Mucosa of stomach (tissue), 1 donor: ENCODE measurements around the gene FGD4.
"Not testable (repeated sequence)": the region's sequence is repeated elsewhere in the genome, so short reads cannot be mapped to it uniquely, and the experiment has no call there.

Source experiments
- H3K27me3 ChIP-seq: one replicate; pipeline ENCODE4 v1.7.0; 2013; ENCODE audit warnings: mild to moderate bottlenecking, low read length; ENCODE audit not compliant: control insufficient read depth, insufficient read depth
- H3K36me3 ChIP-seq: one replicate; pipeline ENCODE4 v1.7.0; 2013; ENCODE audit warnings: low read length; ENCODE audit not compliant: control insufficient read depth, insufficient read depth
- H3K4me1 ChIP-seq: one replicate; pipeline ENCODE4 v1.7.0; 2013; ENCODE audit warnings: mild to moderate bottlenecking, low read length; ENCODE audit not compliant: control insufficient read depth, insufficient read depth
- H3K4me3 ChIP-seq: one replicate; pipeline ENCODE4 v1.7.0; 2013; ENCODE audit warnings: low read length
- H3K9ac ChIP-seq: one replicate; pipeline ENCODE4 v1.7.0; 2013; ENCODE audit warnings: mild to moderate bottlenecking, low read length, moderate library complexity
- H3K9me3 ChIP-seq: one replicate; pipeline ENCODE4 v1.7.0; 2013; ENCODE audit warnings: mild to moderate bottlenecking, low read length, moderate library complexity; ENCODE audit not compliant: control insufficient read depth
- donor health status: Pancreatic carcinoma.

The FGD4 gene

DNA sequence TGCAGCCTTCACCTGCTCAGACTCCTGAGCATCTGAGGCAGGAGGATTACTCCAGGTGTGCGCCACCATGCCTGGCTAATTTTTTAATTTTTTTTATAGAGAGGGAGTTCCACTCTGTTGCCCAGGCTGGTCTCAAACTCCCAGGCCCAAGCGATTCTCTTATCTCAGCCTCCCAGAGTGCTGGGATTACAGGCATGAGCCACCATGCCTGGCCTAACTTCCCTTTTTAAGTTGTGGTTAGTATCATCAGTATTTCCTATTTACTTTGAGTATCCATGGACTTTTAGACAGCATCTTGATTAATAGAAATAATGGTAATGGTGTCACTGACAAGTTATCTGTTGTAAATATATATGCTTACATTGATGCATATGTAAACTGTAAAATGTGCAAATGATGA, 116.9 kb downstream of the FGD4 start:
- Histone ChIP-seq H3K27me3 (no peaks in the 10 kb centered on the region), H3K9me3 (no peaks in the 10 kb centered on the region), H3K4me3 (no peak overlapping the region), H3K9ac (no peak overlapping the region), H3K4me1 (peaks cover 11% of the 10 kb centered on the region), H3K36me3 (no peaks in the 10 kb centered on the region)

- no peak overlapping the region for H3K4me3 ChIP-seq
- no peaks in the 10 kb centered on the region for H3K27me3 ChIP-seq
- no peak overlapping the region for H3K9ac ChIP-seq
- no peaks in the 10 kb centered on the region for H3K9me3 ChIP-seq
- no peaks in the 10 kb centered on the region for H3K36me3 ChIP-seq
- peaks cover 16% of the 10 kb centered on the region for H3K4me1 ChIP-seq
Observed at GRCh38 chr12:32517966-32518365, 118.6 kb downstream of the FGD4 start.

DNA sequence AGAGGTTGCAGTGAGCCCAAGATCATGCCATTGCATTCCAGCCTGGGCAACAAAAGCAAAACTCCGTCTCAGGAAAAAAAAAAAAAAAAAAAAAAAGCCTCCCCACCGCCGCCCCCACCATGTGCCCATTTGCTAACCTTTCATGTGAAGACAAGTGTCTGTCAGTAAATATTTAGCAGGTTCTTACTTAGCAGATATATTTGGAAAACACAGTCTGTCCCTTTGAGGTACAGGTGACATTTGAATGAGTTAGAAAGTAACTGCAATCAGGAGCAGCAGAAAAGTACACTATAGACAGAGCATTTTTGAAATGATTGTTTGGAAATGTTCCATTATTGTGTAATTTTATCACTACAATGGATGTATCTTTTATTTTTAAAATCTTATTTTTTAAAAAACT, 119.7 kb downstream of the FGD4 start:
- H3K27me3 ChIP-seq, result no peaks in the 10 kb centered on the region
- H3K4me3 ChIP-seq, result no peak overlapping the region
- H3K9ac ChIP-seq, result no peak overlapping the region
- no peaks in the 10 kb centered on the region for H3K36me3 ChIP-seq
- peaks cover 17% of the 10 kb centered on the region for H3K4me1 ChIP-seq
- no peaks in the 10 kb centered on the region for H3K9me3 ChIP-seq

DNA sequence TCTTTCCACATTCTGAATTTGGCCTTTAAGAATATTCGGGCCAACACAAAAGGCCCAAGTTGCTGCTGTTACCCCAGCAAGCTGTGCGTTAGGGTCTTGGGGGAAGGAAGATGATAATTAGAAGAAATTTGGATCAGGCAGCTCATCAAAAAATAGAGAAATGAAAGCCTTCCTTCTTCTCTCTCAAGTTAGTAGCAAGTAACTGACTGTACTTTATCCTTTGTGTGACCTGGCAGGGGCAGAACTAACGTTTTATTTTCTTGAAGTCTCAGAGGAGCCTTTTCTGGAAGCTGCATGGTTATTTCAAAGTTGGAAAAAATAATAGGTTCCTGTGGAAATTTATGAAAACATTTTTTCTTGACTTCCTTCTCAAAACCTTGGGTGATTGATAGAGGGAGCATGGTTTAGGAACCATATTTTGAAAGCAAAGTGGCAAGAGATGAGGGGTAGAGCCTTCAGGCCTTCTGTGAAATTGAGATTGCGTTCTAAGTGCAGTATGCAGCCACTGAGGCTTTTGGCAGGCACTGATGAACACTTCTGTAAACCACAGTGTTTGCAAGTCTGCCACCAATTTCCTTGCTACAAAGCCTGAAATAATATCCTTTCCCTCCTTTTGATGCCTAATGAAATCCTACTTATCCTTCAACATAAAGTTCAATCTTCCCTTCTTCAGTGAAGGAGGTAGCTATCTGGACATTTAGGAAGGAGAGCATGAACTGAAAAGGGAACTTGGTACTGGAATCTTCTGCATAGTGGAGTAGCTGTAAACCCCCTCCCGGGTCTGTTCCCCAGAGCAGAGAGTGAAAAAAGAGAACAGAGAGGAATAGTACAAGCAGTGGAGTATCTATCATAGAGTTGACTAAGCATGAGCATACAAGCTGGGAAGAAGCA, 123.2 kb downstream of the FGD4 start:
- no peaks in the 10 kb centered on the region for H3K9me3 ChIP-seq
- H3K9ac ChIP-seq, result no peak overlapping the region
- H3K36me3 ChIP-seq, result no peaks in the 10 kb centered on the region
- H3K4me1 ChIP-seq, result peaks cover 5% of the 10 kb centered on the region
- H3K4me3 ChIP-seq, result no peak overlapping the region
- H3K27me3 ChIP-seq, result no peaks in the 10 kb centered on the region

- H3K4me3 ChIP-seq, H3K36me3 ChIP-seq, H3K4me1 ChIP-seq, H3K9ac ChIP-seq, H3K27me3 ChIP-seq, H3K9me3 ChIP-seq: not testable (repeated sequence)
Observed at GRCh38 chr12:32525802-32526201, 126.4 kb downstream of the FGD4 start.

GRCh38 chr12:32526343-32526742, 127.0 kb downstream of the FGD4 start:
- not testable (repeated sequence) for H3K9ac ChIP-seq, H3K9me3 ChIP-seq

DNA sequence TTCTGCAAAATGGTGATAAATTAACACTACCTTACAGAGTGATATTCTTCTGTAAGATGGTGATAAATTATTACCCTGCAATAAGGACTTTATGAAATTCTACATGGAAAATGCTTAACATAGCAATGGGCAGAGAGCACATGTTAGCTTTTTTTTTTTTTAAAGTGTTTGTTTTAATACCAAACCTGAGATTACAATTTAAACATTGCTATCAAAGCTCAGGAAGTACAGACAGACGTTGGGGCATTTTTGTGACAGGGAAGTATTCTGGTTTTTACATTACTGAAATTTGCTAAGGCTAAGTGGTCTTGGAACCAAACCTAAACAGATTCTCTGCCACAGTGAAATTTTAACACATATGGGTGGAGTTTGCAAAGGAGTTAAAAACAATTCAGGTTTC, 133.1 kb downstream of the FGD4 start:
- H3K4me1 ChIP-seq, result peaks cover 24% of the 10 kb centered on the region
- H3K27me3 ChIP-seq, result no peaks in the 10 kb centered on the region
- no peak overlapping the region for H3K9ac ChIP-seq
- H3K4me3 ChIP-seq, result no peak overlapping the region
- no peaks in the 10 kb centered on the region for H3K36me3 ChIP-seq
- no peaks in the 10 kb centered on the region for H3K9me3 ChIP-seq

More at GRCh38 chr12:32526343-32526742, 127.0 kb downstream of the FGD4 start:
- not testable (repeated sequence) for H3K36me3 ChIP-seq, H3K4me3 ChIP-seq, H3K4me1 ChIP-seq, H3K27me3 ChIP-seq

GRCh38 chr12:32532951-32533350, 133.6 kb downstream of the FGD4 start:
- Histone ChIP-seq H3K36me3 (no peaks in the 10 kb centered on the region), H3K27me3 (no peaks in the 10 kb centered on the region), H3K9me3 (no peaks in the 10 kb centered on the region), H3K9ac (no peak overlapping the region), H3K4me1 (peaks cover 24% of the 10 kb centered on the region), H3K4me3 (no peak overlapping the region)

DNA sequence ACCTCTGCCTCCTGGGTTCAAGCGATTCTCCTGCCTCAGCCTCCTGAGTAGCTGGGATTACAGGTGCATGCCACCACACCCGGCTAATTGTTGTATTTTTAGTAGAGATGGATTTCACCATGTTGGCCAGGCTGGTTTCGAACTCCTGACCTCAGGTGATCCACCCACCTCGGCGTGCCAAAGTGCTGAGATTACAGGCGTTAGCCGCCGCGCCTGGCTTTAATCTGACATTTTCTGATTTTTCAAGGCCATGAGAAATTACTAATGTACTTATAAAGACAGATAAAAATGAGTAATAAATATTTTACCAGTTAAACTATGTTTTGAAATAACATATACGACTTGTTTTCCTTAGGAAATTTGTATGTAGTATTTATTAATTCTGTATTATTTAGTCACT, 134.1 kb downstream of the FGD4 start:
- not testable (repeated sequence) for H3K9me3 ChIP-seq, H3K36me3 ChIP-seq, H3K9ac ChIP-seq, H3K4me3 ChIP-seq, H3K27me3 ChIP-seq
- H3K4me1 ChIP-seq, result peaks cover 24% of the 10 kb centered on the region

DNA sequence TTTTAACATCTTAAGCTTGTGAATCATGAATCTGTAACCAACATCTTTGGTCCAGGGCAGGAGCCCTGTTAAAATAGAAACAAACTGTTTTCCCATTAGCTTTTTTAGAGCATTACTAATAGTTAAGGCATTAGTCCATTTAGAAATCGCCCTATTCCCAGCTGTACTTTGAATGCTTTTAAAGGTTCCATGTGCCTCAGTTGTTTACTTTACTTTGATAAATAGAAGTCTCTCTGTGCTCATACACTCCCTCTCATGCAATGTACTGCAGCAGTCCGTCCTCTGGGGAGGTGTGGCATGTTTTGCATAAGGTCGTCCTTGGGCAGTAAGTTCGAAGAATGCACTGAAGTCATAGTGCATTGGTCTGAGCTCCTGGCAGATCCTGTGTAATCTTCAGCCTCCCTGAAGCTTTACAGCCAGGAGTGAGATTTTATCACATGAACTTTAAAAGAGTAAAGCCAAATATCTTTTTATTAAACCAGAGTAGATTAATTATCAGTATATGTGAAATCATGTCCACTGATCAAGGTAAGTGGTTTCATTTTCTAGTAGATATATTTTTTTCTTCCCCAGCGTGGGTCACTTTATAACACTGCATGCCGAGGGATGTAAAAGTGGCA, 134.7 kb downstream of the FGD4 start:
- Histone ChIP-seq H3K36me3 (no peaks in the 10 kb centered on the region), H3K4me1 (peaks cover 24% of the 10 kb centered on the region), H3K27me3 (no peaks in the 10 kb centered on the region), H3K4me3 (peak overlapping the region; percentile 73), H3K9me3 (no peaks in the 10 kb centered on the region), H3K9ac (peak overlapping the region; percentile 54)

GRCh38 chr12:32534698-32535097, 135.3 kb downstream of the FGD4 start:
- Histone ChIP-seq H3K9me3 (no peaks in the 10 kb centered on the region), H3K9ac (peak overlapping the region; percentile 54), H3K27me3 (no peaks in the 10 kb centered on the region), H3K36me3 (no peaks in the 10 kb centered on the region), H3K4me1 (peaks cover 24% of the 10 kb centered on the region), H3K4me3 (peak overlapping the region; percentile 73)

DNA sequence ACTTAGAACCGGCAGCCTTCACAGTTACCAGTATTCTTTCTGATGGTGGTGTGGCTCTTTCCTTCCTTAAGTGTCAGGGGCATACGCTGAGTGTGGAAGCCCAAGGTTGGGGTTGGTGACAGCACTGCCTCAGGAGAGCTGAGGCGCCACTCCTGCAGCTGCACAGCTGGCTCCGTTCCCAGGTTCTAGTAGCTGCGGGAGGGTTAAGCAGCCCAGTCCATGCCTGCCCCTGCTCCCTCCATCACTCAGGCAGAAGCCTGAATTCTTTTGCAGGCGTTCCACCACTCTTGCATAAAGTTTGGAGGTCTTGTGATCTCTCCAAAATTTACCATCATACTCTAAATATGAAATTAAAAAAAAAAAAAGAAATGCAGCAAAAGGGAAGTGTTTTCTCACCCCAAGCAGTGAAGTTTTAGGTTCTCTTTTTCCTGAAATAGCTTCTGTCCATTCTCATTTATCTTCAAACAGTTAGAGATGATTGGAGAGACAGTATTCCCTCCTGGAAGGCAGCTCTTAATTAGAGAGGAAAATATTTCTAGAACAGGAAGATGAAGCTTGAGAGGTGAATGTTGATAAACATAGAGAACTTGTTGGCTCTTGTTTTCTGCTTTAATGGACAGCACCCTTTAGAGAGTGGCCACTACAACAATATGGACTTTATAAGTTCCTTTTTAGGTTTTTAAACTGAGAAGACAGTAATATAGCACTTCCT, 136.1 kb downstream of the FGD4 start:
- Histone ChIP-seq H3K9me3 (no peaks in the 10 kb centered on the region), H3K27me3 (no peaks in the 10 kb centered on the region), H3K4me1 (peaks cover 24% of the 10 kb centered on the region), H3K36me3 (no peaks in the 10 kb centered on the region), H3K4me3 (no peak overlapping the region), H3K9ac (peak overlapping the region; percentile 54)
